Muscle layer of duodenum (tissue), 2 donors: ENCODE results near the gene BRD2.

Source experiments
- H3K27ac ChIP-seq: one replicate; pipeline ENCODE4 v1.7.0; 2013; ENCODE audit warnings: mild to moderate bottlenecking, low read length
- H3K27me3 ChIP-seq: one replicate; pipeline ENCODE4 v1.7.0; 2013; ENCODE audit warnings: low read depth, mild to moderate bottlenecking, control low read depth, low read length
- H3K36me3 ChIP-seq, 2 donors: one replicate each; pipeline ENCODE4 v1.7.0; 2013; ENCODE audit warnings: low read length in 2 of 2, control low read depth in 1 of 2, mild to moderate bottlenecking in 1 of 2; ENCODE audit not compliant: insufficient read depth in 2 of 2, control insufficient read depth in 1 of 2
- H3K4me1 ChIP-seq, 2 donors: one replicate each; pipeline ENCODE4 v1.7.0; 2013; ENCODE audit warnings: low read length in 2 of 2, mild to moderate bottlenecking in 2 of 2, control low read depth in 1 of 2, moderate library complexity in 1 of 2; ENCODE audit not compliant: insufficient read depth in 2 of 2, control insufficient read depth in 1 of 2
- H3K4me3 ChIP-seq, 2 donors: one replicate each; pipeline ENCODE4 v1.7.0; 2013; ENCODE audit warnings: low read length in 2 of 2, low read depth in 1 of 2, mild to moderate bottlenecking in 1 of 2
- H3K9me3 ChIP-seq, 2 donors: one replicate each; pipeline ENCODE4 v1.7.0; 2013; ENCODE audit warnings: low read length in 2 of 2, control low read depth in 1 of 2, mild to moderate bottlenecking in 1 of 2; ENCODE audit not compliant: control insufficient read depth in 1 of 2
- donor health status: healthy.

The BRD2 gene

DNA sequence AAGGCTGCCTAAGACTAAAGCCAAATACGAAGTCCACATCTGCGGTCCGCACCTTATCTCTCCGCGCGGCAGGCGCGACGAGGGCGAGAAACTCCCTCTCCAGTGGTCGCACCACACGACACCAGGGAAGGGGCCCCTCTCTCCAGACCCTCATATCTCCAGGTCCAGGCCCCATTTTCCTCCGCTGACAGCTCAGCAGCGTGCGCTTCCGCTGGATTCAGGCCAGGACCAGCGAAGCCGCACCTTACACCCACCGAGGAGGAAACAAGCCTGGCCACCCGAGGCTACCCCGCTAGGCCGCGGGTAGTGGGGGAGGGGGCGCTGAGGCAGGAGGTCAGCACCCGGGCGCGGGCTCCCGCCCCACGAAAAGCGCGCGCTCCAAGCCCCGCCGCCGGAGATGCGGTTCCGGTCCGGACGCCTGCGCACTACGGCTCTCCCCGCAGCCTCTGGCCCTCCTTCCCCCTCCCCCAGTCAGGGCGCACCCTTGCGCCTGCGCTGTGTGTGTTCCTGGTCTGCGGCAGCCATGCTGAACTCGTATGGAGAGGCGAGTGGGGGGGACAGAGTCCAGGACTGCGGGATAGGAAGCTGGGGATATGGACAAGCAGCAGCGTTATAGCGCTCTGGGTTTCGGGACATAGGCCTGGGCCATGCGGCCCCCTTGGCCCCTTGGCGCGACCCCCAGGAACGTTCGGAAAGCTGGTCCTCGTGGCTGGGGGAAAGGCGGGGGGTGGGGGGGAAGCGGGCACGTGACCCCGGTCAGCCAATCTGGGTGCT, at the start of gene BRD2:
Gene BRD2, plus strand, starts transcription at position 502 of the 774 bp plus-strand sequence. CDS start 4,305 bp downstream, outside the sequence.
- H3K27me3 ChIP-seq, result no peaks in the 10 kb centered on the region
- H3K27ac ChIP-seq, result peak within 1 kb of the TSS; percentile 100
- no peaks in the 10 kb centered on the region for H3K9me3 ChIP-seq
- H3K4me1 ChIP-seq, result peaks cover 5 to 7% of the 10 kb centered on the region in 2 donors
- H3K4me3 ChIP-seq, result peak within 1 kb of the TSS; percentile 92 to 93
- H3K36me3 ChIP-seq, result peaks cover 0 to 34% of the 10 kb centered on the region in 2 donors

- no peaks in the 10 kb centered on the region for H3K9me3 ChIP-seq
- no peaks in the 10 kb centered on the region for H3K27me3 ChIP-seq
- no peak overlapping the region for H3K27ac ChIP-seq
- H3K36me3 ChIP-seq, result no peaks in the 10 kb centered on the region
- H3K4me3 ChIP-seq, result no peak overlapping the region
- H3K4me1 ChIP-seq, result no peaks in the 10 kb centered on the region
Observed at GRCh38 chr6:32920715-32921114, 47.7 kb upstream of the BRD2 start.

DNA sequence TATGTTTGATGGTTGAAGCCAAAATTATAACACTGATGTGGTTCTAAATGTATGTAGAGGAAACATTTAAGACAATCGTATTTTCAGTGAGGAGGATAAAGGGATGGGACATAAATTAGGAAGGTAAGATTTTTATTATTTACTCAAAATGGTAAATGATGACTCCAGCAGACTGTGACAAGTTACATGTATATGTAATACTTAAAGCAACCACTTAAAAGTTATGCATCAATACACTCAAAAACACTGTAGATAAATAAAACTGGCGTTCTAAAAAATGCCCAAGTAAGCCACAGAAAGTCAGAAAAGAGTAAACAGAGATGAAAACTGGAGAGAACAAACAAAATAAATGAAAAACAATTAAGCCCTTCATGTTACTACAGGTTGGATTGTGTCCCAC, 46.3 kb upstream of the BRD2 start:
- Histone ChIP-seq H3K36me3 (no peaks in the 10 kb centered on the region), H3K27ac (no peak overlapping the region), H3K9me3 (no peaks in the 10 kb centered on the region)

DNA sequence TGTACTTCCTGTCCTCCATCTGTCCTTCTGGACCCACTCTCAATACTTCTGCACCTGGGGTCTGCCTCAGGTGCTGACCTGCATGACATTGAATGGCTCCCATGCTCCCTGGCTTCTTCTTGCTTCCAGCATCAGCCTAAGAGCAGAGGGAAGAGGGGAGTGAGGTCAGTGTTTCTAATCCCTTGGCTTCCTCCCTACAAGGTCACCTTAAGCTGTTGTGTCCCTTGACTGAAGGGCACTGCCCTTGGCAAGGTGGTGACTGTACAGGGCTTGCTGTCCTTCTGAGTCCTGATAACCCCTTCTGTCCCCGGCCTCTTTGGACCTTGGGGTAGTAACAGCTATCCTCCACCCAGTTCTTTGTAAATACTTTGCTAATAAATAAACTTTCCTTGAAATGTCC, 37.2 kb upstream of the BRD2 start:
- H3K27ac ChIP-seq, result no peak overlapping the region
- H3K27me3 ChIP-seq, result no peaks in the 10 kb centered on the region
- H3K4me3 ChIP-seq, result no peak overlapping the region
- H3K4me1 ChIP-seq, result no peaks in the 10 kb centered on the region
- H3K9me3 ChIP-seq, result no peaks in the 10 kb centered on the region
- H3K36me3 ChIP-seq, result no peaks in the 10 kb centered on the region

More for the DNA sequence above, 46.3 kb upstream of the BRD2 start:
- H3K27me3 ChIP-seq, result no peaks in the 10 kb centered on the region
- H3K4me1 ChIP-seq, result no peaks in the 10 kb centered on the region
- H3K4me3 ChIP-seq, result no peak overlapping the region

- no peak overlapping the region for H3K4me3 ChIP-seq
- H3K9me3 ChIP-seq, result no peaks in the 10 kb centered on the region
- no peaks in the 10 kb centered on the region for H3K27me3 ChIP-seq
- no peaks in the 10 kb centered on the region for H3K4me1 ChIP-seq
- H3K36me3 ChIP-seq, result no peaks in the 10 kb centered on the region
- H3K27ac ChIP-seq, result no peak overlapping the region
Observed at GRCh38 chr6:32932132-32932868, 36.1 kb upstream of the BRD2 start.

- Histone ChIP-seq H3K9me3 (no peaks in the 10 kb centered on the region), H3K27me3 (no peaks in the 10 kb centered on the region), H3K4me1 (no peaks in the 10 kb centered on the region), H3K27ac (no peak overlapping the region), H3K4me3 (no peak overlapping the region), H3K36me3 (peaks cover 0 to 4% of the 10 kb centered on the region in 2 donors)
Observed at GRCh38 chr6:32933661-32934085, 34.7 kb upstream of the BRD2 start.

DNA sequence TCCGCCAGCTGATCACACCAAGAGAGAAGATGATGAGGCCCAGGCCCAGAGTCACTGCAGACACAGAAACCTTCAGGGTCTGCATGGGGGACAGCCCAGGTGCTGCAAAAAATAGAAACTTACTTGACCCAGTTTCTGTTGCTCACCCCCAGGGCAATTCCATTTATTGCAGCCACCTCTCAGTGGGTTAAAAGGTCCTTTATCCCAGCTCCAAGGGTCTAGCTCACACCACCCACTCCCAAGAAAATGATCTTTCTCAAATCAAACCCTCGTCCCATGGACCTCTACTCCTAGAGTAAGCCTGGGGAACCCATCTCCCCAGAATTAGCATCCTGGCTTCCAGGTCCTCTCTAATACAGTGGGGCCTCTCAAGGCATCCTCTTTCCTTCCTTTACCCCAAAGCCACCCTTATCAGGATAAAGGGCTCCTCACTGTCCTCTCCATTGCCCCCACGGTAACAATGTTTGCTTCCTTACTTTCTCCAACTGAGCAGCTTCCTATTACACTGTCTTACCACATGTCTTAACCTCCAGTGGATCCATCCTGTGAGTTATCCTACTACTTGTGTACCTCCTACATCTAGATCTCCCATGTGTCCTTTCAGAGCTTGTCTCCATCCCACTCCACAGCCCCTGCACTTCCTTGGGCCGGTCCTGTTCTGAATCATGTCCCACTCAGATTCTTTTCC, 32.7 kb upstream of the BRD2 start:
- Histone ChIP-seq H3K4me1 (peaks cover 7% of the 10 kb centered on the region in 2 donors), H3K27ac (peak overlapping the region; percentile 46), H3K4me3 (no peak overlapping the region), H3K36me3 (peaks cover 0 to 4% of the 10 kb centered on the region in 2 donors), H3K9me3 (no peaks in the 10 kb centered on the region), H3K27me3 (no peaks in the 10 kb centered on the region)

DNA sequence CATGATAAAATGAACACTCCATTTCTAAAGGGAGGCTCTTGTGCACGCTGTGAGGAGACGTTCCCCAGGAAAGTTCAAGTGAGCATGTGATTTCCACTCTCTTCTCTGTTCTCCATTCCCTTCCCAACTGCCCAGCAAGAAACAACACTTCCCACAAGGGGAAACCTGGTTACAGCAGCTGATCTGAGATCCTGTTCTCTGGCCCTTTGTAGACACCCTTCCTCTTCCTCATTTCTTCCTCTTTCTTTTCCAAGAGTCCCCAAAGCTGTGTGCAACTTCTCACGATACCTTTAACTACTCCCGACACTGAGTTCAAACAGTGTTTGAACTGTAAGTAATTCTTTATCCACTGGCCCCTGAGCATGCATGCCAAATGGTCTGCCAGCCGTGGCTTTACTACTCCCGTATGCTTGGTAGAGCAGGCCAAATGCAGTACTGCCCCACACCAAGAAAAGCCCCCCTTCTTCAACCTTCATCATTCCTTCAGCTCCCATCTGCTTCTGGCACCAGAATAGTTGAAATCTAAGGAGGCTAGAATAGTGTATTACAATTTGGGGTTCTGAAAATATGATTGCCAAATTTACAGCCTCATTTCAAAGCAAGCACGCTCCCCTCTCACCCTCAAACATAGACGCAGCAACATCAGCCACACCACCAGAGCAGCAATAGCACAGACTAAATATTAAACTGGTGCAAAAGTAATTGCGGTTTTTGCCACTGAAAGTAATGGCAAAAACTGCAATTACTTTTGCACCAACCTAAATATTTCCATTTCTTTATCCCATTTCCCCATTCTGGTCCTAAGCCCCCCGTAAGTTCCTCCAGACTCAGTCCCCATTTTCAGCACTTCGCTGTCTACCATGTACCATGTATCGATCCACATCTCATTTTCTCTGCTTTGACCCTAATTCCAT, 31.9 kb upstream of the BRD2 start:
- Histone ChIP-seq H3K4me3 (no peak overlapping the region), H3K36me3 (peaks cover 0 to 4% of the 10 kb centered on the region in 2 donors), H3K27ac (peak overlapping the region; percentile 46), H3K9me3 (no peaks in the 10 kb centered on the region), H3K27me3 (no peaks in the 10 kb centered on the region), H3K4me1 (peaks cover 8% of the 10 kb centered on the region in 2 donors)

GRCh38 chr6:32937230-32937633, 31.2 kb upstream of the BRD2 start:
- no peak overlapping the region for H3K4me3 ChIP-seq
- no peaks in the 10 kb centered on the region for H3K27me3 ChIP-seq
- peaks cover 8% of the 10 kb centered on the region in 2 donors for H3K4me1 ChIP-seq
- H3K27ac ChIP-seq, result peak overlapping the region; percentile 46
- no peaks in the 10 kb centered on the region for H3K9me3 ChIP-seq
- peaks cover 0 to 4% of the 10 kb centered on the region in 2 donors for H3K36me3 ChIP-seq

- no peak overlapping the region for H3K4me3 ChIP-seq
- no peak overlapping the region for H3K27ac ChIP-seq
- H3K9me3 ChIP-seq, result no peaks in the 10 kb centered on the region
- H3K27me3 ChIP-seq, result no peaks in the 10 kb centered on the region
- peaks cover 8% of the 10 kb centered on the region in 2 donors for H3K4me1 ChIP-seq
- peaks cover 0 to 4% of the 10 kb centered on the region in 2 donors for H3K36me3 ChIP-seq
Observed at GRCh38 chr6:32938494-32938893, 29.9 kb upstream of the BRD2 start.
